ENCODE results near the gene AP2B1.

The AP2B1 gene

GRCh38 chr17:35587074-35587961 is at the start of gene AP2B1:
AP2B1 (plus strand) TSS chr17:35587322; CDS start chr17:35594031, 6,709 bp downstream.
- peak; percentile 94 for DNase-seq (ENCODE audit: low read depth)
- no peak for TF ChIP-seq CTCF (IDR thresholded peaks at IDR 0.05; ENCODE audit: control insufficient read depth, extremely low read depth, insufficient read depth)
- H3K4me3 ChIP-seq (ENCODE audit: low read depth, low read length), result peak within 1 kb of the TSS; percentile 98

- TF ChIP-seq CTCF (IDR thresholded peaks at IDR 0.05; ENCODE audit: control insufficient read depth, extremely low read depth, insufficient read depth), result no peak
- DNase-seq (ENCODE audit: low read depth), result no peak
- no peak within 1 kb of the TSS for H3K4me3 ChIP-seq (ENCODE audit: low read depth, low read length)
Observed at GRCh38 chr17:35537601-35538141, 49.5 kb upstream of the AP2B1 start, which contains the start of gene SLFN12L. SLFN12L (minus strand) TSS chr17:35537678; CDS start chr17:35522364, 15,314 bp downstream.

GRCh38 chr17:35539659-35540026 is 47.5 kb upstream of the AP2B1 start:
- no peak for TF ChIP-seq CTCF (IDR thresholded peaks at IDR 0.05; ENCODE audit: control insufficient read depth, extremely low read depth, insufficient read depth)
- no peak overlapping the region for H3K4me3 ChIP-seq (ENCODE audit: low read depth, low read length)
- DNase-seq (ENCODE audit: low read depth), result no peak

DNA sequence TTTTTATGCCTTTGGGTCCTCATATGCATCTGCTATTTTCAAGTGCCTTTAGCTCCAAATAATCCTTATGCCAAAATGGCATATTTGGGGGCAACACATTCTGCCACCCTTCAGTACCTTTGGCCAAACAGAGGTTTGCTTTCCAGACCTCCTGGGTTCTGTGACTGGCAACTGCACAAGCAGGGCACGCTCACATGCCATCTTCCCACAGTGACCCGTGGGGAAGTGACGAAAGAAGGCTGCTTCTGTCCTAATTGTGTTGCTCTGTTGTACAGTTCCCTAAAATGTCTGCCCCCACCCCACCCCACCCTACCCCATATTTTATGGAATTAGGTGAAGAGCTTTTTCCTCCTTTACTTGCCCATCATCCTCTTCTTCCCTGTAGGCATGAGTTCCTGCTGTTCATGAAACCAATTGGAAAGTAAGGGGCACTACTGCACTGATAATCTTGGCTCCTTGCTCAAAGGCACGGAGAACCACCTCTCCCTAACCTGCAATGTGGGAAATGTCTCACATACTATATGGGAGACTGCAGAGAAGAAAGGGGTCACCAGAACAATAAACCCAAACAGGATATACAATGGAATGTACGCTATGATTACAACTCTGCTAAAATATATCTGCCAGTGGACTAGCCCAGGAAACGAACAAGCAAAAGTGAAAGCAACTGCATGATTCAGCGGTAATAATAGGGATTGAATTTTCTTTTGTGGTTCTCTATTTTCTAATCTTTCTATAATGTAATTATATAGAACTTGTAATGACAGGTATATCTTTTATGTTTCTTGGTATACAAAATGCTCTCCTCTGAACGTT is 46.3 kb upstream of the AP2B1 start:
- H3K4me3 ChIP-seq (ENCODE audit: low read depth, low read length), result no peak overlapping the region
- TF ChIP-seq CTCF (IDR thresholded peaks at IDR 0.05; ENCODE audit: control insufficient read depth, extremely low read depth, insufficient read depth), result no peak
- DNase-seq (ENCODE audit: low read depth), result no peak

DNA sequence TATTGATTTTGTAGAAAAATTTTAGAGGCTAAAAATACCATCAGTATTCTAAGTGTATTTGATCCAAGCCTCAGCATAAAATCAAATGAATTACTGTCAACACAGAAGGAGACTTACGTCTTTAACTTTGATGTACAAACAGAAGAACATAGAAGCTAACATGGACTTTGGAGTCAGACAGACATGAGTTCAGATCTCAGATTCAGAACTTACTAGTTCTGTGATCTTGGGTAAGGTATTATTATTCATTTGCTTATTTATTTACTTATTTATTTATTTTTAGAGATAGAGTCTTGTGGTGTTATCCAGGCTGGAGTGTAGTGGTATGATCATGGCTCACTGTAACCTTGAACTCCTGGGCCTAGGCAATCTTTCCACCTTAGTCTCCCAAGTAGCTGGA is 45.7 kb upstream of the AP2B1 start:
- H3K4me3 ChIP-seq (ENCODE audit: low read depth, low read length), result no peak overlapping the region

DNA sequence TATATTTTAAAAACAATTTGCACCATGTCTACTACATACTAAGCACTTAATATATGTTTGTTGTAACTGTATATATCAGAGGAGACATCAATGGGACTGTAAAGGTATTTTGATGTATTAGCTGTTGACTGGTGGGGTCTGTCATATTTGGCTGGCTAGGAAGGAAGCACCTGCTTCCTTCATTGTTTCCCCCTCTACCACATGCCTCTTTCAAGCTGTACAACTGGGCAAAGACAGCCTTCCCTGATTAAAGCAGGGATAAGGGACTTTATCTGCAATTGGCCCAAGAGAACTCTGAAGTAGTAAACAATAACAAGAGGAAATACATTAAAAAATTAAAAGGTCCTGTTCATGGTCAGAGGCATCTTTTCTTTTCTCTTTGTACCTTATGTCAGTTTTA is 44.1 kb upstream of the AP2B1 start:
- no peak for TF ChIP-seq CTCF (IDR thresholded peaks at IDR 0.05; ENCODE audit: control insufficient read depth, extremely low read depth, insufficient read depth)
- H3K4me3 ChIP-seq (ENCODE audit: low read depth, low read length), result no peak overlapping the region
- no peak for DNase-seq (ENCODE audit: low read depth)

More for the DNA sequence above, 45.7 kb upstream of the AP2B1 start:
- no peak for DNase-seq (ENCODE audit: low read depth)
- no peak for TF ChIP-seq CTCF (IDR thresholded peaks at IDR 0.05; ENCODE audit: control insufficient read depth, extremely low read depth, insufficient read depth)
